K562 (cell line): ENCODE data around the gene BCORL1. TPM values are rescaled to one million over a fixed set of nuclear protein-coding genes. Genes with fewer than 3 reads are reported as not detected.

Experiments
- EGR1 ChIP-seq: fragments of 450-650 bp; conservative IDR thresholded peaks from 2 replicates; pipeline ENCODE4 v1.6.1; 2017; ENCODE audit warnings: mild to moderate bottlenecking
- ETV5 ChIP-seq: sonication (generic); formaldehyde crosslinking; IDR thresholded peaks from 2 replicates; pipeline ENCODE4 v1.4.0; 2020; ENCODE audit warnings: low read depth, mild to moderate bottlenecking, missing genetic modification reagents
- FOXK1 ChIP-seq: sonication (generic); formaldehyde crosslinking; IDR thresholded peaks from 2 replicates; pipeline ENCODE4 v1.8.0; 2022; ENCODE audit warnings: missing genetic modification reagents, mild to moderate bottlenecking, borderline replicate concordance
- GABPA ChIP-seq: fragments of 200-800 bp; sonication (Bioruptor generic); conservative IDR thresholded peaks from 2 replicates; pipeline ENCODE4 v1.6.1; 2016; ENCODE audit warnings: low read depth, missing genetic modification characterization, missing compliant biosample characterization
- HINFP ChIP-seq: fragments of 450-650 bp; conservative IDR thresholded peaks from 2 replicates; pipeline ENCODE4 v1.6.1; 2016; ENCODE audit warnings: missing genetic modification characterization, low read depth, mild to moderate bottlenecking, control low read depth, missing compliant biosample characterization
- KDM4B ChIP-seq, 2 experiments: fragments of 450-650 bp in 1 of 2; sonication (generic) in 1 of 2; IDR thresholded peaks; 2 replicates each; pipeline ENCODE4 v1.6.1; 2016 to 2017; ENCODE audit warnings: borderline replicate concordance in 2 of 2, antibody characterized with exemption in 1 of 2, low read depth in 1 of 2, mild to moderate bottlenecking in 1 of 2
- MAZ ChIP-seq, 2 experiments: fragments of 450-650 bp in 1 of 2; sonication (generic) in 1 of 2; formaldehyde crosslinking; IDR thresholded peaks in 1 of 2; conservative IDR thresholded peaks in 1 of 2; 2 replicates each; pipeline versions ENCODE4 v1.4.0 to v1.5.0; 2020; ENCODE audit warnings: mild to moderate bottlenecking in 1 of 2, missing genetic modification reagents in 1 of 2
- NR2C1 ChIP-seq, 2 experiments: fragments of 450-650 bp; IDR thresholded peaks; 2 replicates each; pipeline ENCODE4 v1.6.1; 2017; ENCODE audit warnings: mild to moderate bottlenecking in 2 of 2, antibody characterized with exemption in 1 of 2, inconsistent platforms in 1 of 2, missing compliant biosample characterization in 1 of 2, missing genetic modification characterization in 1 of 2
- POLR2AphosphoS2 ChIP-seq: IDR thresholded peaks from 2 replicates; pipeline ENCODE4 v1.6.1; 2012; ENCODE audit warnings: low read length, improper control_type of control experiment
- RBM15 ChIP-seq: fragments of 200-400 bp; formaldehyde crosslinking; IDR thresholded peaks from 2 replicates; pipeline ENCODE4 v1.6.1; 2018; ENCODE audit warnings: mild to moderate bottlenecking, low read length, moderate library complexity; ENCODE audit not compliant: insufficient read depth
- SMARCE1 ChIP-seq: fragments of 450-650 bp; IDR thresholded peaks from 2 replicates; pipeline ENCODE4 v1.7.1; 2016; ENCODE audit warnings: mild to moderate bottlenecking
- TAF9B ChIP-seq: fragments of 450-650 bp; IDR thresholded peaks from 2 replicates; pipeline ENCODE4 v1.6.1; 2018; ENCODE audit warnings: mild to moderate bottlenecking; ENCODE audit not compliant: partially characterized antibody
- TEAD1 ChIP-seq, 2 experiments: fragments of 450-650 bp in 1 of 2; sonication (generic) in 1 of 2; formaldehyde crosslinking; IDR thresholded peaks; 2 replicates each; pipeline versions ENCODE4 v1.4.0 to v1.8.0; 2020 to 2022; ENCODE audit warnings: mild to moderate bottlenecking in 2 of 2, missing genetic modification reagents in 1 of 2
- ZBTB43 ChIP-seq: sonication (generic); formaldehyde crosslinking; IDR thresholded peaks from 2 replicates; pipeline ENCODE4 v1.8.0; 2023; ENCODE audit warnings: mild to moderate bottlenecking, missing genetic modification reagents
- ZNF592 ChIP-seq: fragments of 450-650 bp; IDR thresholded peaks from 2 replicates; pipeline ENCODE4 v1.6.1; 2017; ENCODE audit warnings: antibody characterized with exemption, mild to moderate bottlenecking
- ZNF655 ChIP-seq: fragments of 250-450 bp; sonication (Bioruptor Pico); IDR thresholded peaks from 2 replicates; pipeline ENCODE4 v1.5.0; 2021
- ZNF76 ChIP-seq: fragments of 250-450 bp; sonication (Bioruptor Pico); IDR thresholded peaks from 2 replicates; pipeline ENCODE4 v1.4.0; 2020; ENCODE audit warnings: mild to moderate bottlenecking, moderate library complexity, borderline replicate concordance
- polyA plus RNA-seq, 8 experiments: library from polyadenylated mRNA; depleted of rRNA in 4 of 8; stranded (reverse) in 5 of 8; unstranded in 3 of 8; fragments of >200 nt; fragmentation: Nextera tagmentation in 2 of 8; fragmentation: Illumina TruSeq in 1 of 8; extraction: Ambion mirVana in 2 of 8; extraction: Trizol in 1 of 8; gene quantifications; 2 replicates each; pipeline versions ENCODE4 v1.2.1 to v1.2.3, GENCODE V29; 2011 to 2014; ENCODE audit warnings: inconsistent platforms in 1 of 8, missing spikeins in 1 of 8
- total RNA-seq, 7 experiments: library from RNA; depleted of rRNA in 6 of 7; stranded (reverse); fragments of >200 nt in 6 of 7; fragmentation: Illumina TruSeq in 2 of 7; extraction: Trizol in 2 of 7; gene quantifications; 2 replicates each; pipeline versions ENCODE4 v1.2.1 to v1.2.3, GENCODE V29; 2011 to 2021; ENCODE audit warnings: low replicate concordance in 1 of 7

Gene BCORL1
- total and polyA plus RNA-seq, 9 of the 15 experiments (the other 6 are each of a cell fraction or from before 2014, with no cell fraction given): 0.48 to 29.6 (median 2.1) TPM

- peak; percentile 97 for TF ChIP-seq HINFP (tag)
- no peak for TF ChIP-seq ZNF655 (CRISPR knock-in tag)
- TF ChIP-seq RBM15: no peak
- peak; percentile 80 for TF ChIP-seq NR2C1 (IDR thresholded peaks at IDR 0.05)
- TF ChIP-seq NR2C1 (tag; IDR thresholded peaks at IDR 0.05): peak; percentile 85
- TF ChIP-seq ZBTB43 (CRISPR knock-in tag): no peak
- TF ChIP-seq FOXK1 (CRISPR knock-in tag): 0 out of 2 replicates have a peak, but pooled peaks have one; percentile 24
- no peak for TF ChIP-seq ZNF76 (CRISPR knock-in tag)
- TF ChIP-seq POLR2AphosphoS2: peak; percentile 62; the same call in 1 of the 2 replicates
- TF ChIP-seq TEAD1 (CRISPR knock-in tag; IDR thresholded peaks at IDR 0.05): peak in 1 of 2 experiments; percentile 87; a peak in 2 of 4 replicates
- peak; percentile 69 for TF ChIP-seq SMARCE1
- TF ChIP-seq MAZ (CRISPR knock-in tag; conservative IDR thresholded peaks at IDR 0.05 in 1 of 2, IDR thresholded peaks at IDR 0.05 in 1 of 2): peak; percentile 39 to 68; a peak in 1 of 4 replicates
- TF ChIP-seq TAF9B: peak; percentile 57
- TF ChIP-seq GABPA (tag): peak; percentile 72
- TF ChIP-seq KDM4B (IDR thresholded peaks at IDR 0.05; ENCODE audit: borderline replicate concordance in 2 of 2, low read depth in 1 of 2): 0 out of 4 replicates have a peak, but pooled peaks of 1 of the 2 experiments have one; percentile 31
- peak; percentile 76; the same call in 1 of the 2 replicates for TF ChIP-seq ETV5 (CRISPR knock-in tag)
- peak; percentile 46 for TF ChIP-seq EGR1
- peak; percentile 90 for TF ChIP-seq ZNF592
These were observed 25.0 kb upstream of the BCORL1 start (continued) for GRCh38 chrX:129957241-129958082.
